Adipose tissue (tissue), 3 donors: ENCODE data around the gene PTPN22. TPM values are rescaled to one million over a fixed set of nuclear protein-coding genes. Genes with fewer than 3 reads are reported as not detected.
"Not testable (repeated sequence)": the region's sequence is repeated elsewhere in the genome, so short reads cannot be mapped to it uniquely, and the experiment has no call there.

Experiments
- H3K27ac ChIP-seq: one replicate; pipeline ENCODE4 v1.5.1; 2013; ENCODE audit warnings: low read depth, low read length
- WGBS, 3 donors: extraction: QIAGEN DNeasy Blood & Tissue Kit; methylation state at CpG; one replicate each; pipeline ENCODE4 v1.1.7; 2013; 5-methylcytosine and 5-hydroxymethylcytosine counted together
- polyA plus RNA-seq, 3 donors: library from polyadenylated mRNA; stranded (reverse); fragments of 200-250 nt; gene quantifications; one replicate each; pipeline ENCODE4 v1.2.3, GENCODE V29; 2013
- donor health status: healthy with polysubstance abuse.
- donor health status: Bipolar disorder and iron deficiency.
- donor health status: healthy.

Gene PTPN22
- polyA plus RNA-seq, 3 donors = 0.60 to 1.2 (median 0.79) TPM

- H3K27ac ChIP-seq = no peak overlapping the region
- WGBS, 3 donors = 75 to 92% (median 78%) methylated on average over 3 of the region's 3 CpGs
Observed at GRCh38 chr1:113858418-113858817, 13.1 kb downstream of the PTPN22 start.

GRCh38 chr1:113857776-113858175 is 13.7 kb downstream of the PTPN22 start:
- H3K27ac ChIP-seq = no peak overlapping the region
- WGBS, 3 donors = 57 to 69% (median 61%) methylated on average over 3 of the region's 3 CpGs

GRCh38 chr1:113856401-113856790 is 15.1 kb downstream of the PTPN22 start:
- 83 to 96% (median 95%) methylated on average over 2 of the region's 2 CpGs for WGBS, 3 donors
- H3K27ac ChIP-seq = no peak overlapping the region

- no peak overlapping the region for H3K27ac ChIP-seq
- WGBS, 3 donors = 93 to 96% (median 96%) methylated on average over 4 of the region's 4 CpGs
Observed at GRCh38 chr1:113855630-113856400, 15.7 kb downstream of the PTPN22 start.

GRCh38 chr1:113854234-113854633 is 17.3 kb downstream of the PTPN22 start:
- WGBS, 3 donors = 42 to 95% (median 44%) methylated on average over 1 of the region's 1 CpG
- no peak overlapping the region for H3K27ac ChIP-seq

- 71 to 94% (median 83%) methylated on average over 6 of the region's 6 CpGs for WGBS, 3 donors
- H3K27ac ChIP-seq = not testable (repeated sequence)
Observed at GRCh38 chr1:113852694-113853093, 18.8 kb downstream of the PTPN22 start.

GRCh38 chr1:113850127-113850796 is 21.2 kb downstream of the PTPN22 start:
- 69 to 76% (median 70%) methylated on average over 3 of the region's 3 CpGs for WGBS, 3 donors
- H3K27ac ChIP-seq = no peak overlapping the region

GRCh38 chr1:113849072-113849471 is 22.4 kb downstream of the PTPN22 start:
- no peak overlapping the region for H3K27ac ChIP-seq

- 77 to 87% (median 82%) methylated on average over 2 of the region's 2 CpGs for WGBS, 3 donors
- no peak overlapping the region for H3K27ac ChIP-seq
Observed at GRCh38 chr1:113846391-113847035, 25.0 kb downstream of the PTPN22 start.

GRCh38 chr1:113836534-113836933 is 35.0 kb downstream of the PTPN22 start:
- no peak overlapping the region for H3K27ac ChIP-seq
- 89 to 100% (median 94%) methylated on average over 1 of the region's 1 CpG for WGBS, 3 donors

GRCh38 chr1:113835686-113836290 is 35.7 kb downstream of the PTPN22 start:
- 8 to 18% (median 17%) methylated on average over 4 of the region's 4 CpGs for WGBS, 3 donors
- H3K27ac ChIP-seq = no peak overlapping the region

- WGBS, 3 donors = 94 to 95% (median 95%) methylated on average over 2 of the region's 2 CpGs
- no peak overlapping the region for H3K27ac ChIP-seq
Observed at GRCh38 chr1:113834716-113835115, 36.8 kb downstream of the PTPN22 start.

GRCh38 chr1:113830039-113830438 is 41.5 kb downstream of the PTPN22 start:
- WGBS, 3 donors = 54 to 86% (median 84%) methylated on average over 3 of the region's 3 CpGs
- no peak overlapping the region for H3K27ac ChIP-seq

GRCh38 chr1:113821916-113822315 is 49.6 kb downstream of the PTPN22 start:
- H3K27ac ChIP-seq = no peak overlapping the region
- WGBS, 3 donors = 64 to 75% (median 70%) methylated on average over 1 of the region's 1 CpG

GRCh38 chr1:113818578-113818977 is 52.9 kb downstream of the PTPN22 start:
- H3K27ac ChIP-seq = no peak overlapping the region
- WGBS, 3 donors = 90 to 98% (median 91%) methylated on average over 2 of the region's 2 CpGs

GRCh38 chr1:113813218-113813617 is 58.3 kb downstream of the PTPN22 start:
- H3K27ac ChIP-seq = no peak overlapping the region
- WGBS, 3 donors = 96 to 98% (median 96%) methylated on average over 15 of the region's 15 CpGs

GRCh38 chr1:113812661-113813135 is 58.8 kb downstream of the PTPN22 start:
- H3K27ac ChIP-seq = no peak overlapping the region
- 17 to 24% (median 17%) methylated on average over 13 of the region's 13 CpGs for WGBS, 3 donors

- peak within 1 kb of the TSS; percentile 57 for H3K27ac ChIP-seq
- 0 to 1% (median 0%) methylated on average over 68 to 82 of the region's 82 CpGs for WGBS, 3 donors
Observed at GRCh38 chr1:113811888-113812660, 59.4 kb downstream of the PTPN22 start, which contains the start of gene RSBN1. TSS of gene RSBN1 (minus strand) at chr1:113812476. CDS start at chr1:113812412, 64 bp downstream.
